Measurements from ENCODE around the gene CACHD1. TPM values are rescaled to one million over a fixed set of nuclear protein-coding genes. Genes with fewer than 3 reads are reported as not detected.

CACHD1 gene
- total RNA-seq, 1 donor from 2014 or later = 7.3 TPM

GRCh38 chr1:64550510-64550909, 80.6 kb downstream of the CACHD1 start:
- DNase-seq = no peak

DNA sequence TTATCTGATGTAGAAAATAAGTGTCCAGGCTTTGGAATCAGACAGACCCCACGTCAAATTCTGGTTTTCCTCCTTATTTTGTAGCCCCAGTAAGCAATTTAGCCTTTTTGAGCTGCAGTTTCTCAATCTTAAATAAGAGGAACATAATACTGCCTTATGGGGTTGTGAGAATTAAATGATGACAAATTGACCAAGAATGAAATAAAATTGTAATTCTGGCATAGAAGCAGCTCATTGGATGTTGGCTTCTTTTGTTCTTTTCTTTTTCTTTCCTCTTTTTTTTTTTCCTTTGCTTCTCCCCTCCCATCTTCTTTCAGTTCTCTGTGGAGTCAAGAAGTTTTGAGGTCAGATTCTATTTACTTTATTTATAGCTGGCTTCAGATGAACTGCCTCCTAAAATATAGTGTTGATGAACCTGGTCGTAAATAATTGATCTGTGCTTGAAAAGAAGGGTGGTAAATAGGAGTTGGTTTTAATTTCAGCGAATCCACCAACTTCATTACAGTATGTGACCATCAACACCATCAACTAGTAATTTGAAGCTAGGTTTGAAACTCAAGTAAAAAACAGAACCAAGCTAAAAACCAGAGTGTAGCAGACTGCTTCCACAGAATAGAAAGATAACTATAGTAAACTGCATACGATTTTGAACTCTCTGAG, 81.1 kb downstream of the CACHD1 start:
- DNase-seq = no peak

DNA sequence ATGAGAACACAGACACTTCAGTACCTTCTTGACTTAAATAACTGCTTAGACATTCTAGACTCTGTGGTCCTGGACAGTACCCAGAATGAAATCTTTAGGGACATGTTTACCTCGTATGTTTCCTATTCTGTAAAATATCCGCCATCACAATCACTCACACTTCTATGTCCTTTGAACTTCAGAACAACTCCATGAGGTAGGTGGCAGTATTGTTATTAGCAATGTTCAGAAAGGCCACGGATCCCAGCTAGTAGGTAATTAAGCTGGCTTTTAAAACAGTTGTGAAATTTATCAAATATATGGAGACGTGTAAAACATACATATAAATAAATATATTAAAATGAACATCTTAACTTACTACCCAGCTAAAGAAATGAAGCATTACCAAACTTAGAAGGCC, 83.4 kb downstream of the CACHD1 start:
- no peak for DNase-seq

GRCh38 chr1:64555947-64556346, 86.0 kb downstream of the CACHD1 start:
- DNase-seq = no peak

GRCh38 chr1:64561993-64562392, 92.1 kb downstream of the CACHD1 start:
- DNase-seq = no peak

DNA sequence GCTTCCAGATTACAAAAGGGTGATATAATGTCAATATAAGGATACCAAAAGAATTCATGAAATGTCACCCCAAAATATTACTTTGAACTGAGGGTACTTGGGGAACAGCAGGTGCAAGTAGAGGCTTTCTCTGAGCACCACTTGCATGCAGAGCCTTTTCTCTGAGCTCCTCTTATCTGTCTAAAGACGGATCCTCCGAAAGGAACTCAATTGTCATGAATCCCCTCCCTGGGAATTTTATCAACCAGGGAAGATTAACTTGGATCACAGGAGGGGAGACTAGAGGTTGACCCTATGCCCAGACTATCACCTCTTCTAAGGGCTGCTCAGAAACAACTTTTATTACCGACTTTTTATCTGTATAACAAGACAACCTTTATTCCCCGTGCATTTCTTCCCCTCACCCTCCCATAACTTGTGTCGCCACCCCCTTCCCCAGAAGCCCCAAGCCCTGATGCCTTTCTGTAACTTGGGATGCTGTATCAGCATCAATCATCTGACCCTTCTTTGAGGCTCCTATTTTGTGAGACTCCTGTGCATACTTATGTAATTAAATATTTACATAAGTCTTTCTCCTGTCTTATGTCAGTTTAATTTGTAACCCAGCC, 94.1 kb downstream of the CACHD1 start:
- no peak for DNase-seq

- no peak for DNase-seq
Observed at GRCh38 chr1:64564891-64565290, 95.0 kb downstream of the CACHD1 start.

DNA sequence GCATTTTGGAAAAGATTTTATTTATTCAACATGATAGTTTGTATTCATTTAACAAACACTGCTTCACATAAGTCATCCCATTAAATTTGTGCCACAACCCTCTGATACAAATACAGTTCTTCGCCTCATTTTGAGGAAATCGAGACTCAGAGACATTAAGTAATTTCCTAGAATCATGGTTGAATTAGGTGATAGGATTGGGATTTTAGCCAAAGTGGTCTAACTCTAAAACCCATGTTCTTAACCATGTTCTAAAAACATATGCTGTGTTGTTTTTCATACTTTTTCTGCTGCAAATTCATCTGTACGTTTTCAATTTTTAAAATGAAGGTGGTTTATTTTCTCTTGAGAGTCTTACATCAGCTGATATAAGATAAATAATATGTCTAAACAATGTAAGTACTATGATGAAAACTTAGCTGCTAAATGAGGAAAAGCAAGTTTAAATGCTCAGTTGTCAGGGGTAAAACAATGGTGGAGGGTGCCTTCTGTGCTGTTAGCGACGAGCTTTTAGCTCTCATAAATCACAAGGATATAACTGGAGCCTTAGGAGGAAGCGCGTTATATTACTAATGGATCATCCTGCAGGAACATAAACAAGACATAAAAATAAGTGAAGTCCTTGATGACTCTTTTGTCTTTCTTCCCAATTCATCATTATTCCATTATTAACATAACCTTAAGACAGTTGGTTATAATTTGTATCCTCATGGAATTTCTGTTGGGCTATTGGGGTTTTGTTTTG, 97.7 kb downstream of the CACHD1 start:
- DNase-seq = no peak

GRCh38 chr1:64568171-64568450, 98.2 kb downstream of the CACHD1 start:
- no peak for DNase-seq

DNA sequence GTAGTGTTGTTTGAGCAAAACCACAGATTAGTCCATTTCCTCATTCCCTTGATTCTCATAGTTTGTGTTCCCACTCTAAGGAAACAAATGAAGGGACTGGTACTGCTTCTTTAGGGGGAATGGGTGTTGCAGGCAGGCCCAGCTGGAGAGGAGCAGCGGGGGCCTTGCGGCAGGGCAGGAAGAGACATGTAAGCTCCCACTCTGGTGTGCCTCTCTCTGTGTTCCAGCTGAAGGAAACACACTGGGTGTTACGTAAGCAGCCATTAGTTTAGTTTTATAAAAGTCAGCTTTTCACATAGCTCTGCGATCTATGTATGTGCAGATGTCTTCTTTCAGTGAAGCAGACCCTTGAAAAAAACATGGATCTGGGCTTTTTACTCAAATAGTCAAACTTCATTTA, 99.5 kb downstream of the CACHD1 start:
- DNase-seq = no peak

- DNase-seq = no peak
Observed at GRCh38 chr1:64570267-64570855, 100.4 kb downstream of the CACHD1 start.

- DNase-seq = no peak
Observed at GRCh38 chr1:64572222-64572900, 102.4 kb downstream of the CACHD1 start.

DNA sequence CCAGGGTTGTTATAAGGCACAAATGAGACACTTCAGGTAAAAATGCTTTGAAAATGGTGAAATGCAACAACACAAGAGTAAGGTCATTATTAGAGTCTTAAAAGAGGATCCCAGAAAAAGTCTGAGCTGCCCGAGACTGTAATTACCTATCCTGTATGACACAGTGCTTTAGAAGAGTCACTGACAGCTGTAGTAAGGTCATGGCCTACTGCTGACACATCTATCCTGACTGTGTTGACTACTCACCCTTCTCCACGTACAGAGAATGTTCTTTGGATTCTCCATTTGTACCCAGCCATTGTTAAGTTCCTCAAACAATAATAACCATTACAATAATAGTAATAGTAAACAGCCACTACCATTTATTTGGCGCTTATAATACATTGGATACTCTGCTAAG, 104.4 kb downstream of the CACHD1 start:
- DNase-seq = peak; percentile 25

GRCh38 chr1:64575881-64576676, 106.2 kb downstream of the CACHD1 start:
- no peak for DNase-seq

DNA sequence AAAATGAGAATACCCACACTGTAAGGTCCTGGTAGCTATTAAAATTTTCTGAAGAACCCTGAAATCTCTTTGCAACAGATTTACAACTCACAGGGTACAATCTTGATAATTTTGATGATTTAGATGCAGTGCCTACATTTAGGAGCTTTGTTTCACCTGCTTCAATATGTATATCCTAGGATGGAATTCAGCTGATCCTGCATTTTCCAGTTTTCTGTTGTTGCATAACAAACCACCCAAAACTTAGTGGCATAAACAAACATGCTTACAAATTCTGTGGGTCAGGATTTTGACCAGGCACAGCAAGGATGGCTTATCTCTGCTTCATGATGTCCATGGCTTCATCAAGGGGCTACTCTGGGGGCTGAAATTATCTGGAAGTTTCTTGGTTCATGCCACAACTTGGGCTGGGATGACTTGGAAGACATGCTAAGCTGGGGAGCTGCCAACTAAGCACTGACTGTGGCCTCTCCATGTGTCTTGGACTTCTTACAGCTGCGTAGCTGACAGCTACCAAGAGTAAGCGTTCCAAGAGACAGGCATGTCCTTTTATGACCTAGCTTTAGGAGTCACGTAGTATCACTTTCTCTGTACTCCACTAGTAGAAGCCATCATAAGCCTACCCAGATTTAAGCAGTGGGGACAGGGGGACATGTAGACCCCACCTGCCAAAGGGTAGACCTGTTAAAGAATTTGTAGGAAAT, 108.5 kb downstream of the CACHD1 start:
- DNase-seq = no peak

- DNase-seq = no peak
Observed at GRCh38 chr1:64579767-64580166, 109.8 kb downstream of the CACHD1 start.

DNA sequence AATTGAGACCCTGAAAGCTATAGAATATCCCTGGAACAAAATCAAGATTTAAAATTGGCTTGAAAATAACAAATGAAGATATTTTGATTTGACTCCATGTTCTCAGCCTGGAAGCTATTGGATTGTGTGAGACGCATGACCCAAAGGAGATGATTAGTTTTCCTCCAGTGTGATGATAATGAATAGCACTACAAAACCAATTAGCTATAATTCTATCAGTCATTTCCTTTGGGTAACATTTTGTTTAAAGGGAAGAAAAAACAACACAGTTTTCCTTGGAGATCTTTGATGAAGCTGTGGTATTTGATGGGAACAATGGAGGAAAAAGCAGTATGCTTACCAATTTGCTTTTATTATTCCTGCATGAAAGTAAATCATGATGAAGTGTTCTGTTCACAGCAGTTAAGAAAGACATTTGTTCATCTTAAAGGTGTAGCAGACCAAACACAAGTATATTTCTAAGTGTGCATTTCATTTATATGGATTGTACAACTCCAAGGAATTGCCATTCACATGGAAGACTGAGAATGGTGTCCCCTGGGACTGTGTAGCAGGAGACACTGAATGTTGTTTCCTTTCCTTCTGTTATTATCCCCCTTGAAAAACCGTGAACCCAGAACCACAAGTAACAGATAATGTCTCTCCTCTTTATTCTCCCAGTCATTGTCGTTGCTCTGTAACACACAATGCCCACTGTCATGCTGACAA, 111.4 kb downstream of the CACHD1 start:
- peak; percentile 15 for DNase-seq

- no peak for DNase-seq
Observed at GRCh38 chr1:64581843-64582185, 111.9 kb downstream of the CACHD1 start.

DNA sequence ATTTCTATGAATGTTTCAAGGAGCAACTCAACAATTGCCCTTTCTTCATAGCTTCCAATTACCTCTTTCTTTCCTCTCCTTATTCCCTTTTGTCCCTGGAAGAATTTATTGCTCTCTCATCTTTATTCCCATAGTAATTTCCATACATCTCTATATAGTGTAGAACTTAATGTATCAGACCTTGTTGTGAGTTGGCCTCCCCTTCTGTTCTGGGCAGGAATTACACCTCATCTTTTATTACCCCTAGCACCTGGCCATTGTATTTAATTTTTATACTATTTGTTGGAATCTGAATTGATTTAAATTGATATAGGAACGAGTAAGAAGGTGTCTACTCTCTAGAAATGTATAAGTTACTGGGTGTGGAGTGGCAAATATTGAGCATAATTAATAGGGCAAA, 114.5 kb downstream of the CACHD1 start:
- DNase-seq = peak; percentile 35

DNA sequence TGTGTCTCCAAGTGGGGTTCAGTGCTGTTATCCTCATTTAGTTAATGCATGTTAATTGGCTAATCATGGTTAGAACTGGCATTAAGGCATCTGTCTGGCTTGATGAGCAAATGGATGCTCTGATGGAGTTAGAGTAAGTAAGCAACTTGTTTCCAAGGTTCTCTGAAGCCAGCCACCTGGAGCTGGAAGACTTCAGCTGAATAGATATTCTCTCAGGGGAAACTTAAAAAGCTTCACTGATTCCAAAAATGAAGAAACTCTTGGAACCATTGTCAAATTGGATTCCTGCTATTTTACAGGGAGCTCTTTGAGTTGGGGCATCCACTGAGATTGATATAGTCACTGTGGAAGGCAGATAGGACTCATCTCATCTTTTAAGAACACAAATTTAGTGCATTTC, 118.9 kb downstream of the CACHD1 start:
- DNase-seq = no peak

- DNase-seq = no peak
Observed at GRCh38 chr1:64590316-64590715, 120.4 kb downstream of the CACHD1 start.

Data from dermis blood vessel endothelial cell (primary cell).